Coronary artery (tissue), 2 donors: ENCODE results near the gene MKRN2.
"Not testable (repeated sequence)": the region's sequence is repeated elsewhere in the genome, so short reads cannot be mapped to it uniquely, and the experiment has no call there.

Experiments
- DNase-seq: peaks from one replicate; pipeline ENCODE4 v3.0.0-alpha.2; 2017; ENCODE audit warnings: low spot score
- H3K27ac ChIP-seq, 2 donors: fragments of 200-600 bp; sonication (generic); one replicate each; pipeline ENCODE4 v1.5.1; 2016 to 2019
- H3K4me3 ChIP-seq: fragments of 200-600 bp; sonication (generic); 2 replicates; pipeline ENCODE4 v1.5.1; 2016; ENCODE audit warnings: mild to moderate bottlenecking, moderate library complexity
- TF ChIP-seq, protein P1 (sequence below): fragments of 200-600 bp; sonication (generic); IDR thresholded peaks from one replicate; pipeline ENCODE4 v1.5.1; 2019; ENCODE audit warnings: antibody characterized with exemption

Gene MKRN2

DNA sequence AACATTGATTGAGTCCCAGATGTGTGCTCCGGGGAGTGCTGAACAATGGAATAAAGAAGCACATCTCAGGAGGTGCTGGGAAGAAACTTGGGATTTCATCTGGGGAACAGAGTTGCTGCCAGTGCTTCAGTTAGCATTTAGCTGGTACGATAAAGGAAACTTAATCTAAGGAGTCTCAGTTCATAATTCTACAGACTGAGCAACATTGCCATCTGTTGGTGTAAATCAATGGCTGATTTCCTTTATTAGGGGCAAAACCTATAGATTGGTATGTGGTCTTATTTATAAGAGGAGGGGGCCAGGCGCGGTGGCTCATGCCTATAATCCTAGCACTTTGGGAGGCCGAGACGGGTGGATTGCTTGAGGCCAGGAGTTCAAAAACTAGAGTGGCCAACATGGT is 20.5 kb upstream of the MKRN2 start:
- Histone ChIP-seq H3K27ac (no peak overlapping the region), H3K4me3 (no peak overlapping the region)
- TF ChIP-seq, protein P1, sequence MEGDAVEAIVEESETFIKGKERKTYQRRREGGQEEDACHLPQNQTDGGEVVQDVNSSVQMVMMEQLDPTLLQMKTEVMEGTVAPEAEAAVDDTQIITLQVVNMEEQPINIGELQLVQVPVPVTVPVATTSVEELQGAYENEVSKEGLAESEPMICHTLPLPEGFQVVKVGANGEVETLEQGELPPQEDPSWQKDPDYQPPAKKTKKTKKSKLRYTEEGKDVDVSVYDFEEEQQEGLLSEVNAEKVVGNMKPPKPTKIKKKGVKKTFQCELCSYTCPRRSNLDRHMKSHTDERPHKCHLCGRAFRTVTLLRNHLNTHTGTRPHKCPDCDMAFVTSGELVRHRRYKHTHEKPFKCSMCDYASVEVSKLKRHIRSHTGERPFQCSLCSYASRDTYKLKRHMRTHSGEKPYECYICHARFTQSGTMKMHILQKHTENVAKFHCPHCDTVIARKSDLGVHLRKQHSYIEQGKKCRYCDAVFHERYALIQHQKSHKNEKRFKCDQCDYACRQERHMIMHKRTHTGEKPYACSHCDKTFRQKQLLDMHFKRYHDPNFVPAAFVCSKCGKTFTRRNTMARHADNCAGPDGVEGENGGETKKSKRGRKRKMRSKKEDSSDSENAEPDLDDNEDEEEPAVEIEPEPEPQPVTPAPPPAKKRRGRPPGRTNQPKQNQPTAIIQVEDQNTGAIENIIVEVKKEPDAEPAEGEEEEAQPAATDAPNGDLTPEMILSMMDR = no peak
- DNase-seq = no peak

DNA sequence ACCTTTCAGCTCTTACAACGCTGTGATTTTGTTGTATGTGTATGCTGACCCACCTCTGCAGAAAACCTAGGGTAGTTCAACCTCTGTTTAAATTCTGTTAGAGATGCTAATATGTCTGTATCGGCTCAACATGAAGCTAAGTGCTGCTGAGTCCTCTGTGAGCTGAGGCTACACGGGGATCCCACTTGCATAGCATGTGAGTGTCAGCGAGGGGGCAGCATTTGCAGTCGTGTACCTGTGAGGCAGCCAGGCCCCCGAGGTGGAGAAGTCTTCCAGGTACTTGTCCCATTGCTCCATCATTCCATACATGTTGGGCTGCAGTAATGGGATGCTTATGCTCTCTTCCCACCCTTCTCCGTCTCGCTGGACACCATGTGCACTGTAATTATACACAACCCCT is 15.3 kb upstream of the MKRN2 start:
- Histone ChIP-seq H3K27ac (no peak overlapping the region), H3K4me3 (no peak overlapping the region)
- TF ChIP-seq, protein P1 = no peak
- DNase-seq = no peak

DNA sequence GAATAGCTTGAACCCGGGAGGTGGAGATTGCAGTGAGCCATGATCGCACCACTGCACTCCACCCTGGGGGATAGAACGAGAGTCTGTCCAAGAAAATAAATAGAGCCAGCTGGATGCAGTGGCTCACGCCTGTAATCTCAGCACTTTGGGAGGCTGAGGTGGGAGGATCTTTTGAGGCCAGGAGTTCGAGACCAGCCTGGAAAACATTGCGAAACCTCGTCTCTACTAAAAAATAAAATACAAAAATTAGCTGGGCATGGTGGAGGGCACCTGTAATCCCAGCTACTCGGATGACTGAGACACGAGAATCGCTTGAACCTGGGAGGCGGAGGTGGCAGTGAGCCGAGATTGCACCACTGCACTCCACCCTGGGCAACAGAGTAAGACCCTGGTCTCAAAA is 13.4 kb upstream of the MKRN2 start:
- DNase-seq, H3K27ac ChIP-seq, H3K4me3 ChIP-seq: not testable (repeated sequence)

DNA sequence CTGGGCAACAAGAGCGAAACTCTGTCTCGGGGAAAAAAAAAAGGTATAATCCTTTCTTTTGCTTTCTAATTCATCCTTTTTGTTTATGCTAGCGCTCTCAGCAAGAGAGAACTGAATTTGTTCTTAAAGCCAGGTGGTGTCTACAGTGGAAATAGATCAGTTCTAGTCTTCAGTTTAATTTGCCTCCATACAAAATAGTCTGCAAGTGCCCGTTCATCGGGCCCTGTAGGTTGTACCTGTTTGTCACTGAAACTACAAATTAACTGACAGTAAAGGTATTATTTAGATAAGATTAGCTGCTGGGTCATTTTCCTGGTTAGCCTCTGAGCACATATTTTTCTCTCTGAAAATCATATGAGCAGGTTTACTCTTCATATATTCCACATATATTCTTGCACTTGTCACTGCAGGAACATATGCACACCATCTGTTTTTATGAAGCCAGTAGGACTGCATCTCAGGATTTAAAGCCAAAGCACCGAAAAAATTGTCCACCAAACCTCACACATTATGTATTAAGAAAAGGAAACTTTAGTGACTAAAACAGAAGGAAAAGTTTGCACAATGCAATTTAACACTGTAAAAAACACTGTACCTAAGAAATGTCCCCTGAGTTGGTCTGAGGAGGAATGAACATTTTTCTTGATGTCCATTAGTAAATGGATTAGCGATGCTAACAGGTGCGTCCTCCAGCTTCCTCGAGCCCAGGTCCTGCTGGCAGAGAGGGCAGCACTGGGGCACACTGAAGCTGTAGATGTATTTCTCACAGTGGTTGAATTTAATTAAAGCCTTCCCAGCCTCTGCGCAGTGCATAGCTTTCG is 12.0 kb upstream of the MKRN2 start:
- Histone ChIP-seq H3K27ac (no peak overlapping the region), H3K4me3 (no peak overlapping the region)
- DNase-seq = no peak
- TF ChIP-seq, protein P1 = no peak

DNA sequence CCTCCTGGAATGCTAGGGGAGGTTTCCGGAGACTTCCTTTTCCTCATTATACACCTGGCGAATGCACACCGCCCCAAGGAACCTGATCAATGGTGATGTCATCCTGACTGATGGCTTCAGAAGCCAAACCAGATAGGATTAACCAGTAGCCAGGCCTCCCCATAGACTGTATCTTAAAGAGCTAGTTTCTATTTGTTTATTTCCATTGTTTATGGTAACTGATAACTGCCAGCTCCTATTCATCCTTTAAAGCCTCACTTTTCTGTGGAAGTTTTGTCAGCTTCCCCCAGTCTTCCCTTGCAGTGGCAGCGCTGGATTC is 11.5 kb upstream of the MKRN2 start, which contains the start of gene MKRN2OS:
Gene MKRN2OS, minus strand, starts transcription at position 27 of the 319 bp plus-strand sequence. CDS start 35 bp downstream, outside the sequence.
- DNase-seq = no peak
- TF ChIP-seq, protein P1 = no peak
- Histone ChIP-seq H3K4me3 (no peak within 1 kb of the TSS), H3K27ac (no peak within 1 kb of the TSS)

DNA sequence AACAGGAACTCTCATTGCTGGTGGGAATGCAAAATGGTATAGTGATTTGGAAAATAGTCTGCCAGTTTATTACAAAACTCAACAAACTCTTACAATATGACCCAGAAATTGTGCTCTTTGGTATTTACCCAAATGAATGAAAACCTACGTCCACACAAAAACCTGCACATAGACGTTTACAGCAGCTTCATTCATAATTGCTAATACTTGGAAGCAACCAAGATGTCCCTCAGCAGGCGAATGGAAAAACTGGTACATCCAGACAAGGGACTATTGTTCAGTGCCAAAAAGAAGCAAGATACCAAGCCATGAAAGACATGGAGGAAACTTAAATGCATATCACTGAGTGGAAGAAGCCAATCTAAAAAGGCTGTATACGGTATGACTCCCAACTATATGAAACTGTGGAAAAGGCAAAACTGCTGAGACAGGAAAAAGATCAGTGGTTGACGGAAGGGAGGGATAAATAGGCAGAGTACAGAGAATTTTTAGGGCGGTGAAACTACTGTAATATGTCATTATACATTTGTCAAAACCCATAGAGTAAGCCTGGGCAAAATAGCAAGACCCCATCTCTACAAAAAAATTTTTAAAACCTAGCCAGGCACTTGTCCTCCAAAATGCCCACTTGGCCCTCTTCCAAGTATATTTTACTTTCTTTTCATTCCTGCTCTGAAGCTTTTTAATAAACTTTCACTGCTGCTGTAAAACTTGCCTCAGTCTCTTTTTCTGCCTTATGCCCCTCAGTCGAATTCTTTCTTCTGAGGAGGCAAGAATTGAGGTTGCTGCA is 6.7 kb upstream of the MKRN2 start:
- Histone ChIP-seq H3K4me3 (no peak overlapping the region), H3K27ac (no peak overlapping the region)
- no peak for DNase-seq
- TF ChIP-seq, protein P1 = no peak

DNA sequence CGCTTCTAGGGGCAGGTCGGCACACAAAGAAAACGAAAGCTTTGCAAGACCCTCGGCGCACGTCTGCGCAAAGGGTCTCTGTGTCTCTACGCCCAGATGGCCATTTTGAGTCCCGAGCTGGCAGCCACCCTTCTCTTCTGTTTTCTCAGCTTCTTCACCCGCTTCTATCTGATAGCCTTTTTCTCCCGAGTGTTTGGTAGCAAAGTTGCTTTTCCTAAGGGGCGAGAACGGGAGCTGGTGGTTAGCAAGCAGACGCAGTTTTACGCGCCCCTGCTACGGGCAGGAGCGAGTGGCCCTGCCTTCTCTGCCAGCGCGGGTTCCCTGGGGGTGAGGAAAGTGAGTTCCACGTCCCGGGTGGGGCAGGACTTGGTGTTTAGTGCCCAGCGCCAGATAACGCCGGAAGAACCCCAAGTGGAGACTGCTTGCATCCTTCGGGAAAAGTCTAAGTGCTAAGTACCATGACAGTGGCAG is 2.9 kb upstream of the MKRN2 start:
- Histone ChIP-seq H3K27ac (no peak overlapping the region), H3K4me3 (peak overlapping the region; percentile 69)
- DNase-seq = no peak
- TF ChIP-seq, protein P1 = no peak
